Neural cell (in vitro differentiated cells): Measurements from ENCODE around the gene EDIL3. TPM values are rescaled to one million over a fixed set of nuclear protein-coding genes. Genes with fewer than 3 reads are reported as not detected.

ENCODE experiments used
- H2AFZ ChIP-seq: fragments of 200-600, 300-800 bp; sonication (generic), shearing (Covaris generic); 2 replicates; pipeline ENCODE4 v1.6.0; 2014; ENCODE audit warnings: low read depth, mild to moderate bottlenecking, antibody characterized with exemption, low read length, moderate library complexity
- H3F3A ChIP-seq: fragments of 200-600 bp; shearing (Covaris generic); 2 replicates; pipeline ENCODE4 v1.6.1; 2016; ENCODE audit warnings: mild to moderate bottlenecking, moderate library complexity, mixed read lengths, antibody characterized with exemption, low read length; ENCODE audit not compliant: insufficient read depth, poor library complexity, severe bottlenecking
- H3K27ac ChIP-seq: fragments of 200-600, 300-800 bp; sonication (generic), shearing (Covaris generic); 2 replicates; pipeline ENCODE4 v1.5.1; 2014; ENCODE audit warnings: mild to moderate bottlenecking, low read length, moderate library complexity
- H3K27me3 ChIP-seq: fragments of 300-800, 200-600 bp; sonication (generic), shearing (Covaris generic); 2 replicates; pipeline ENCODE4 v1.6.0; 2014; ENCODE audit warnings: mild to moderate bottlenecking, low read depth, low read length, moderate library complexity; ENCODE audit not compliant: insufficient read depth
- H3K36me3 ChIP-seq: fragments of 300-800, 200-600 bp; sonication (generic), shearing (Covaris generic); 2 replicates; pipeline ENCODE4 v1.5.1; 2014; ENCODE audit warnings: mild to moderate bottlenecking, antibody characterized with exemption, low read length, moderate library complexity; ENCODE audit not compliant: insufficient read depth
- H3K4me2 ChIP-seq: fragments of 300-800, 200-600 bp; sonication (generic), shearing (Covaris generic); 2 replicates; pipeline ENCODE4 v1.6.0; 2014; ENCODE audit warnings: mild to moderate bottlenecking, low read length
- H3K4me3 ChIP-seq: fragments of 300-800, 200-600 bp; sonication (generic), shearing (Covaris generic); 2 replicates; pipeline ENCODE4 v1.5.1; 2014; ENCODE audit warnings: mild to moderate bottlenecking, low read length, moderate library complexity
- H3K79me2 ChIP-seq: fragments of 200-600 bp; shearing (Covaris generic); replicated peaks from 2 replicates; pipeline ENCODE4 v1.6.0; 2014; ENCODE audit warnings: mild to moderate bottlenecking, low read length, moderate library complexity; ENCODE audit not compliant: insufficient read depth
- H3K9ac ChIP-seq: fragments of 300-800, 200-600 bp; sonication (generic), shearing (Covaris generic); 2 replicates; pipeline ENCODE4 v1.6.1; 2016; ENCODE audit warnings: mild to moderate bottlenecking, low read length, mixed read lengths
- H3K9me2 ChIP-seq: fragments of 200-600 bp; shearing (Covaris generic); 2 replicates; pipeline ENCODE4 v1.6.1; 2016; ENCODE audit warnings: mild to moderate bottlenecking, low read length, mixed read lengths; ENCODE audit not compliant: insufficient read depth
- H3K9me3 ChIP-seq: fragments of 200-600, 300-800 bp; sonication (generic), shearing (Covaris generic); 2 replicates; pipeline ENCODE4 v1.6.1; 2016; ENCODE audit warnings: mild to moderate bottlenecking, mixed run types, low read length, moderate library complexity, mixed read lengths
- H4K20me1 ChIP-seq: fragments of 200-600 bp; shearing (Covaris generic); 2 replicates; pipeline ENCODE4 v1.6.1; 2016; ENCODE audit warnings: mild to moderate bottlenecking, mixed run types; ENCODE audit not compliant: insufficient read depth
- EP300 ChIP-seq: fragments of 450-650 bp; conservative IDR thresholded peaks from 2 replicates; pipeline ENCODE4 v1.6.1; 2014; ENCODE audit warnings: antibody characterized with exemption, mild to moderate bottlenecking, moderate library complexity; ENCODE audit not compliant: poor library complexity, severe bottlenecking
- EZH2 ChIP-seq: fragments of 200-600, 300-800 bp; shearing (Covaris generic), sonication (generic); IDR thresholded peaks from 2 replicates; pipeline ENCODE4 v1.6.1; 2014; ENCODE audit warnings: antibody characterized with exemption, low read length, borderline replicate concordance, mild to moderate bottlenecking; ENCODE audit not compliant: insufficient read depth, poor library complexity, severe bottlenecking
- MXI1 ChIP-seq: fragments of 450-650 bp; conservative IDR thresholded peaks from 2 replicates; pipeline ENCODE4 v1.6.1; 2014; ENCODE audit warnings: antibody characterized with exemption, mild to moderate bottlenecking; ENCODE audit not compliant: poor library complexity, severe bottlenecking
- POLR2AphosphoS5 ChIP-seq: IDR thresholded peaks from 2 replicates; pipeline ENCODE4 v1.6.1; 2012
- RAD21 ChIP-seq: fragments of 450-650 bp; conservative IDR thresholded peaks from 2 replicates; pipeline ENCODE4 v1.6.1; 2014; ENCODE audit warnings: antibody characterized with exemption, mild to moderate bottlenecking, moderate library complexity
- SMC3 ChIP-seq: fragments of 450-650 bp; conservative IDR thresholded peaks from 2 replicates; pipeline ENCODE4 v1.6.1; 2014; ENCODE audit warnings: antibody characterized with exemption, mild to moderate bottlenecking, moderate library complexity; ENCODE audit not compliant: poor library complexity
- TAF1 ChIP-seq: IDR thresholded peaks from 2 replicates; pipeline ENCODE4 v1.6.1; 2012; ENCODE audit warnings: low read depth
- polyA plus RNA-seq: library from polyadenylated mRNA; depleted of rRNA; stranded (reverse); fragments of >200 nt; gene quantifications from 2 replicates; pipeline ENCODE4 v1.2.3, GENCODE V29; 2014
- TF ChIP-seq, protein P1 (sequence below): fragments of 450-650 bp; IDR thresholded peaks from 2 replicates; pipeline ENCODE4 v1.5.1; 2014; ENCODE audit warnings: antibody characterized with exemption, mild to moderate bottlenecking, moderate library complexity; ENCODE audit not compliant: poor library complexity, severe bottlenecking
- TF ChIP-seq, protein P2 (sequence below): IDR thresholded peaks from 2 replicates; pipeline ENCODE4 v1.6.1; 2012; ENCODE audit warnings: borderline replicate concordance

Gene EDIL3
- polyA plus RNA-seq, 1 donor from 2014 or later: 6.1 TPM

DNA sequence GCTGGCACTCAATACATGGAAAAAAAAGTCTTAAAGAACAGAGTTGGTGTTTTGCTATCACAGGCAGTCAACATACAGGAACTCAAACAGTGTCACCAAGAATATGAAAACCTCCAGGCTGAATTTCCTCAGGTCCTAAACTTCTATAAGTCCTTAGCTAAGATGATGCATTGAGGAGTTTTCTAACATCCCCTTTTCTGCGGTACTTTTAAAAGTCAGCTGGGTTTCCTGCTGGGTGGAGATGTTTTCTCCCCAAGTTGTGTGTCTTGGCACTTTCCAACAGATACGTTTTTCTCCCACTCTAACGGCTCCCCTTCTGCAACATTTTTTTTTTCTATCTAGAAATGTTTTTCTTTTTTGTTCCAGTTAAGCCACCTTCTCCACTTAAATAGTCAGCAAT is 419.2 kb downstream of the EDIL3 start:
- TF ChIP-seq MXI1 (no peak), SMC3 (no peak), RAD21 (no peak), POLR2AphosphoS5 (no peak), EP300 (no peak)
- TF ChIP-seq, protein P1, sequence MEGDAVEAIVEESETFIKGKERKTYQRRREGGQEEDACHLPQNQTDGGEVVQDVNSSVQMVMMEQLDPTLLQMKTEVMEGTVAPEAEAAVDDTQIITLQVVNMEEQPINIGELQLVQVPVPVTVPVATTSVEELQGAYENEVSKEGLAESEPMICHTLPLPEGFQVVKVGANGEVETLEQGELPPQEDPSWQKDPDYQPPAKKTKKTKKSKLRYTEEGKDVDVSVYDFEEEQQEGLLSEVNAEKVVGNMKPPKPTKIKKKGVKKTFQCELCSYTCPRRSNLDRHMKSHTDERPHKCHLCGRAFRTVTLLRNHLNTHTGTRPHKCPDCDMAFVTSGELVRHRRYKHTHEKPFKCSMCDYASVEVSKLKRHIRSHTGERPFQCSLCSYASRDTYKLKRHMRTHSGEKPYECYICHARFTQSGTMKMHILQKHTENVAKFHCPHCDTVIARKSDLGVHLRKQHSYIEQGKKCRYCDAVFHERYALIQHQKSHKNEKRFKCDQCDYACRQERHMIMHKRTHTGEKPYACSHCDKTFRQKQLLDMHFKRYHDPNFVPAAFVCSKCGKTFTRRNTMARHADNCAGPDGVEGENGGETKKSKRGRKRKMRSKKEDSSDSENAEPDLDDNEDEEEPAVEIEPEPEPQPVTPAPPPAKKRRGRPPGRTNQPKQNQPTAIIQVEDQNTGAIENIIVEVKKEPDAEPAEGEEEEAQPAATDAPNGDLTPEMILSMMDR: no peak
- TF ChIP-seq, protein P2, sequence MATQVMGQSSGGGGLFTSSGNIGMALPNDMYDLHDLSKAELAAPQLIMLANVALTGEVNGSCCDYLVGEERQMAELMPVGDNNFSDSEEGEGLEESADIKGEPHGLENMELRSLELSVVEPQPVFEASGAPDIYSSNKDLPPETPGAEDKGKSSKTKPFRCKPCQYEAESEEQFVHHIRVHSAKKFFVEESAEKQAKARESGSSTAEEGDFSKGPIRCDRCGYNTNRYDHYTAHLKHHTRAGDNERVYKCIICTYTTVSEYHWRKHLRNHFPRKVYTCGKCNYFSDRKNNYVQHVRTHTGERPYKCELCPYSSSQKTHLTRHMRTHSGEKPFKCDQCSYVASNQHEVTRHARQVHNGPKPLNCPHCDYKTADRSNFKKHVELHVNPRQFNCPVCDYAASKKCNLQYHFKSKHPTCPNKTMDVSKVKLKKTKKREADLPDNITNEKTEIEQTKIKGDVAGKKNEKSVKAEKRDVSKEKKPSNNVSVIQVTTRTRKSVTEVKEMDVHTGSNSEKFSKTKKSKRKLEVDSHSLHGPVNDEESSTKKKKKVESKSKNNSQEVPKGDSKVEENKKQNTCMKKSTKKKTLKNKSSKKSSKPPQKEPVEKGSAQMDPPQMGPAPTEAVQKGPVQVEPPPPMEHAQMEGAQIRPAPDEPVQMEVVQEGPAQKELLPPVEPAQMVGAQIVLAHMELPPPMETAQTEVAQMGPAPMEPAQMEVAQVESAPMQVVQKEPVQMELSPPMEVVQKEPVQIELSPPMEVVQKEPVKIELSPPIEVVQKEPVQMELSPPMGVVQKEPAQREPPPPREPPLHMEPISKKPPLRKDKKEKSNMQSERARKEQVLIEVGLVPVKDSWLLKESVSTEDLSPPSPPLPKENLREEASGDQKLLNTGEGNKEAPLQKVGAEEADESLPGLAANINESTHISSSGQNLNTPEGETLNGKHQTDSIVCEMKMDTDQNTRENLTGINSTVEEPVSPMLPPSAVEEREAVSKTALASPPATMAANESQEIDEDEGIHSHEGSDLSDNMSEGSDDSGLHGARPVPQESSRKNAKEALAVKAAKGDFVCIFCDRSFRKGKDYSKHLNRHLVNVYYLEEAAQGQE: no peak
- H3K36me3 ChIP-seq: no peaks in the 10 kb centered on the region

GRCh38 chr5:83964271-83964670 is 420.4 kb downstream of the EDIL3 start:
- no peaks in the 10 kb centered on the region for H3F3A ChIP-seq
- H3K9me3 ChIP-seq: no peaks in the 10 kb centered on the region
- no peak overlapping the region for H3K4me2 ChIP-seq
- no peak overlapping the region for H3K4me3 ChIP-seq
- no peaks in the 10 kb centered on the region for H3K27me3 ChIP-seq
- H3K79me2 ChIP-seq: no peaks in the 10 kb centered on the region
- H3K27ac ChIP-seq: no peak overlapping the region
- H3K36me3 ChIP-seq: no peaks in the 10 kb centered on the region
- no peaks in the 10 kb centered on the region for H4K20me1 ChIP-seq
- no peak overlapping the region for H3K9ac ChIP-seq
- H2AFZ ChIP-seq: no peak overlapping the region
- no peaks in the 10 kb centered on the region for H3K9me2 ChIP-seq
- TF ChIP-seq, protein P2: no peak
- TF ChIP-seq SMC3: no peak
- TF ChIP-seq EP300: no peak
- TF ChIP-seq, protein P1: no peak
- TF ChIP-seq RAD21: no peak
- no peak for TF ChIP-seq EZH2
- no peak for TF ChIP-seq TAF1
- TF ChIP-seq POLR2AphosphoS5: no peak
- TF ChIP-seq MXI1: no peak

More for the DNA sequence above, 419.2 kb downstream of the EDIL3 start:
- Histone ChIP-seq H3F3A (no peaks in the 10 kb centered on the region), H3K9me3 (no peaks in the 10 kb centered on the region), H3K9ac (no peak overlapping the region), H3K4me2 (no peak overlapping the region), H3K4me3 (no peak overlapping the region), H3K79me2 (no peaks in the 10 kb centered on the region), H4K20me1 (no peaks in the 10 kb centered on the region), H3K27ac (no peak overlapping the region), H3K27me3 (no peaks in the 10 kb centered on the region), H2AFZ (no peak overlapping the region), H3K9me2 (no peaks in the 10 kb centered on the region)
